ENCODE measurements around the gene ADCY4.

Gene ADCY4

GRCh38 chr14:24327303-24327702, 7.6 kb downstream of the ADCY4 start:
- TF ChIP-seq, protein P1, sequence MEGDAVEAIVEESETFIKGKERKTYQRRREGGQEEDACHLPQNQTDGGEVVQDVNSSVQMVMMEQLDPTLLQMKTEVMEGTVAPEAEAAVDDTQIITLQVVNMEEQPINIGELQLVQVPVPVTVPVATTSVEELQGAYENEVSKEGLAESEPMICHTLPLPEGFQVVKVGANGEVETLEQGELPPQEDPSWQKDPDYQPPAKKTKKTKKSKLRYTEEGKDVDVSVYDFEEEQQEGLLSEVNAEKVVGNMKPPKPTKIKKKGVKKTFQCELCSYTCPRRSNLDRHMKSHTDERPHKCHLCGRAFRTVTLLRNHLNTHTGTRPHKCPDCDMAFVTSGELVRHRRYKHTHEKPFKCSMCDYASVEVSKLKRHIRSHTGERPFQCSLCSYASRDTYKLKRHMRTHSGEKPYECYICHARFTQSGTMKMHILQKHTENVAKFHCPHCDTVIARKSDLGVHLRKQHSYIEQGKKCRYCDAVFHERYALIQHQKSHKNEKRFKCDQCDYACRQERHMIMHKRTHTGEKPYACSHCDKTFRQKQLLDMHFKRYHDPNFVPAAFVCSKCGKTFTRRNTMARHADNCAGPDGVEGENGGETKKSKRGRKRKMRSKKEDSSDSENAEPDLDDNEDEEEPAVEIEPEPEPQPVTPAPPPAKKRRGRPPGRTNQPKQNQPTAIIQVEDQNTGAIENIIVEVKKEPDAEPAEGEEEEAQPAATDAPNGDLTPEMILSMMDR (IDR thresholded peaks at IDR 0.05; ENCODE audit: low read depth, low read length), result no peak
- in situ Hi-C loops (cut with HindIII; ENCODE audit: low sequenced_read_pairs), result no loop called here
- no peak overlapping the region for H3K4me3 ChIP-seq (ENCODE audit: low read depth, low read length)
- no peak for DNase-seq (ENCODE audit: low read depth, low spot score)

DNA sequence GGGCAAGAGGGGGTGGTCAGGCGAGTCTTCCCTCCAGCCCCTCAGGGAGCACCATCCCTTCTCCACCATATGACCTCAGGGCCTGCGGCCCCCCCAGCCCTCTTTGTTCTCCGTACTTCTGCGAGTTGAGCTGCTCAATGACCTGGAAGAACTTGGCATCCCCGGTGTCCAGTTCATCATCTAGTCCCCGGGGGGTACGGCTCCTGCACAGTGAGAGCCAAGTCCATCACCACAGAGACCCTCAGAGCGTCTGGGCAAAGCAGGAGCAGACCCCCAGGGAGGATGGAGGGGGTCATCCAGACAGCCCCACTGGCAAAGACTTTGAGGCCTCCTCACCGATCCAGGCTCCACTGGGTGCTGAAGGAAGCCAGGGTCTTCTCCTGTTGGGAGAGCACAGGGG, 8.9 kb downstream of the ADCY4 start:
- TF ChIP-seq, protein P1 (IDR thresholded peaks at IDR 0.05; ENCODE audit: low read depth, low read length), result no peak
- in situ Hi-C loops (cut with HindIII; ENCODE audit: low sequenced_read_pairs), result no loop called here
- H3K4me3 ChIP-seq (ENCODE audit: low read depth, low read length), result no peak overlapping the region
- no peak for DNase-seq (ENCODE audit: low read depth, low spot score)

DNA sequence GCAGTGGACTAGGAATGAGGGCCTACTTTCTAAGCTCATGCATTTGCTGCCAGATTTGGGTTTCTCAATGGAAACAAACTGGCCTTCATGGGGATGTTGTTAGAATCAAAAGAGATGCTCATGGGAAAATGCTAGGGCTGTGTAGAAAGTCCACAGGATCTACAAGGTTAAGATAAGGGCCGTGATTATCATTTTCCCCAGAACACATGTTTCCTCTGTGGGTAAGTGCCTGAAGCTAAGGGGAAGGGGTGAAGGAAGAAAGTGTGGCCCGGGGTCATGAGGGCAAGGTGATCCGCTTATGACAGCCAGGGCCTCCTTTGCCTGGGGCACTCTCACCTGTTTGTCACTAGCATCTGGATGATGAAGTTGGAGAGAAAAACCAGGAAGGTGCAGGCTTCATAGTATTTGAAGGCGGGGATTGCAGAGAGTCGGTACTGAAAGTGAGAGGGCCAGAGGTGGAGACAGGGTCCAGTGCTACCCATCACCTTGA, 9.8 kb downstream of the ADCY4 start:
- TF ChIP-seq, protein P1 (IDR thresholded peaks at IDR 0.05; ENCODE audit: low read depth, low read length), result no peak
- in situ Hi-C loops (cut with HindIII; ENCODE audit: low sequenced_read_pairs), result no loop called here
- no peak overlapping the region for H3K4me3 ChIP-seq (ENCODE audit: low read depth, low read length)
- DNase-seq (ENCODE audit: low read depth, low spot score), result no peak

- in situ Hi-C loops (cut with HindIII; ENCODE audit: low sequenced_read_pairs), result no loop called here
- DNase-seq (ENCODE audit: low read depth, low spot score), result no peak
- TF ChIP-seq, protein P1 (IDR thresholded peaks at IDR 0.05; ENCODE audit: low read depth, low read length), result no peak
- H3K4me3 ChIP-seq (ENCODE audit: low read depth, low read length), result no peak overlapping the region
Observed at GRCh38 chr14:24324024-24324423, 10.8 kb downstream of the ADCY4 start.

DNA sequence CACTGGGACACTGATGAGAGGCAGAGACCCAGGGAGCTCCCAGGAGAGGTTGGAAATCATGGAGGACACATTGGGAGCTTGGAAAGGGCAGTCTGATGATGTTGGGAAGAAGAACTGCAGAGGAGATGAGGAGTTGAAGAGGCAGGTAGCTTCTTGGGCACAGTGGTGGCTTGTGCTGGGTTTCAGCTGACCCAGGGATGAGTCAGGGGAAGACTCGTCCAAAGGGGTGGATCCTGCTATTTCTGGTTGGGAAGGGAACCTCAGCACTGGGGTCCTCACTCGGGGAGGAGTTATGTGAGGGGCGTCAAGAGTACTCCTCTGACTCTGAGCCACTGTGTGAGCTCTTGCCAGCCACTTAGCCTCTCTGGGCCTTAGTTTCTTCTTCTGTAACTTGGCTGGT, 11.5 kb downstream of the ADCY4 start:
- DNase-seq (ENCODE audit: low read depth, low spot score), result no peak
- H3K4me3 ChIP-seq (ENCODE audit: low read depth, low read length), result no peak overlapping the region
- TF ChIP-seq, protein P1 (IDR thresholded peaks at IDR 0.05; ENCODE audit: low read depth, low read length), result no peak
- in situ Hi-C loops (cut with HindIII; ENCODE audit: low sequenced_read_pairs), result no loop called here

GRCh38 chr14:24322672-24323071, 12.2 kb downstream of the ADCY4 start:
- H3K4me3 ChIP-seq (ENCODE audit: low read depth, low read length), result no peak overlapping the region
- in situ Hi-C loops (cut with HindIII; ENCODE audit: low sequenced_read_pairs), result no loop called here
- DNase-seq (ENCODE audit: low read depth, low spot score), result no peak
- TF ChIP-seq, protein P1 (IDR thresholded peaks at IDR 0.05; ENCODE audit: low read depth, low read length), result no peak

All from astrocyte of the spinal cord (primary cell).